22Rv1 (cell line): ENCODE data around the gene CMYA5.

ENCODE experiments used
- CTCF ChIP-seq: fragments of 450-650 bp; IDR thresholded peaks from 2 replicates; pipeline ENCODE4 v1.5.1; 2017; ENCODE audit warnings: mild to moderate bottlenecking
- ZFX ChIP-seq: fragments of 450-650 bp; IDR thresholded peaks from 2 replicates; pipeline ENCODE4 v1.6.1; 2017; ENCODE audit warnings: antibody characterized with exemption, borderline replicate concordance

DNA sequence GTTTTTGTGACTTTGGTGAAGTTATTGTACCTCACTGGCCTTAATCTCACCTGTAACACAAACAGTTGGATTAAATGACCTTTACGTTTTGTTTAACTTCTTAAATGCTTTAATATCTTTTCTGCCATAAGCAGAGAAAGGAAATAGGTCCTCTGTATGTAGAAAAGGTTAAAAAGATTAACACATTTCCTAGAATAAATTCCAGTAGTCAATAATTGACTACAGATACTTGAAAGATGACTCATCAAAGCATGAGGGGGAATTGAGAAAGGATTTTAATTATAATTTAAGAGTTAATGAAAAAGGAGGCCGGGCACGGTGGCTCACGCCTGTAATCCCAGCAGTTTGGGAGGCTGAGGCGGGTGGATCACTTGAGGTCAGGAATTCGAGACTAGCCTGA is 35.8 kb upstream of the CMYA5 start:
- TF ChIP-seq CTCF (no peak), ZFX (no peak)
